GM12878 (cell line): ENCODE measurements around the gene CYP2A6. TPM values are rescaled to one million over a fixed set of nuclear protein-coding genes. Genes with fewer than 3 reads are reported as not detected.
"Not testable (repeated sequence)": the region's sequence is repeated elsewhere in the genome, so short reads cannot be mapped to it uniquely, and the experiment has no call there.

Source experiments
- ATAC-seq: fragments of 200-7000 bp; cut with Tn5 transposase; 3 replicates; pipeline ENCODE4 v1.9.1; 2020; ENCODE audit warnings: mild to moderate bottlenecking, moderate library complexity
- BruUV-seq: library from RNA; stranded (reverse); fragments of 400-500 nt; replicated peaks from 2 replicates; lab custom pipeline; 2021; lab: Mats Ljungman, UMichigan
- CTCF ChIA-PET: fragments of 300-600 bp; sonication (Branson Sonifier 250); formaldehyde crosslinking; extraction: SDS; loops from one replicate; lab custom pipeline; 2021; ENCODE audit warnings: inconsistent platforms; lab: Yijun Ruan, JAX
- POLR2A ChIA-PET: fragments of 350-600 bp; formaldehyde crosslinking; extraction: SDS; loops from one replicate; lab custom pipeline; 2021; ENCODE audit warnings: inconsistent platforms; lab: Charles Lee
- RAD21 ChIA-PET: fragments of 300-600 bp; sonication (Branson Sonifier 250); formaldehyde crosslinking; loops from one replicate; lab custom pipeline; 2023; ENCODE audit warnings: antibody characterized with exemption; ENCODE audit not compliant: unreplicated experiment; lab: Charles Lee
- SMC1A ChIA-PET: fragments of 300-600 bp; sonication (Branson Sonifier 250); formaldehyde crosslinking; loops from one replicate; lab custom pipeline; 2023; ENCODE audit not compliant: unreplicated experiment, uncharacterized antibody; lab: Charles Lee
- DNase-seq: peaks from one replicate; pipeline ENCODE4 v3.0.0-alpha.2; 2011; ENCODE audit warnings: low read depth, low spot score
- FAIRE-seq: peaks from 3 replicates; lab custom pipeline; 2011; peaks lifted over from hg19 to GRCh38; lab: Jason Lieb, UNC
- H2AFZ ChIP-seq: 2 replicates; pipeline ENCODE4 v1.6.0; 2011; ENCODE audit warnings: low read depth, low read length, control low read depth; ENCODE audit not compliant: control insufficient read depth
- H3K27ac ChIP-seq: 2 replicates; pipeline ENCODE4 v1.5.1; 2011; ENCODE audit warnings: control low read depth; ENCODE audit not compliant: control insufficient read depth, insufficient read depth
- H3K27me3 ChIP-seq, 2 experiments: replicated peaks in 1 of 2; 2 replicates each; pipeline versions ENCODE4 v1.6.0 to v1.6.1; 2011; ENCODE audit warnings: low read length in 1 of 2; ENCODE audit not compliant: control insufficient read depth in 2 of 2, insufficient read depth in 2 of 2
- H3K36me3 ChIP-seq, 2 experiments: 2 replicates each; pipeline ENCODE4 v1.5.1; 2011; ENCODE audit warnings: low read length in 1 of 2; ENCODE audit not compliant: control insufficient read depth in 2 of 2, insufficient read depth in 2 of 2
- H3K4me1 ChIP-seq: 2 replicates; pipeline ENCODE4 v1.6.1; 2011; ENCODE audit warnings: mild to moderate bottlenecking, low read length, moderate library complexity, mixed read lengths; ENCODE audit not compliant: control insufficient read depth, insufficient read depth
- H3K4me2 ChIP-seq: 2 replicates; pipeline ENCODE4 v1.6.0; 2011; ENCODE audit warnings: control low read depth; ENCODE audit not compliant: control insufficient read depth, insufficient read depth
- H3K4me3 ChIP-seq: fragments of 200-600 bp; sonication (generic); 2 replicates; pipeline ENCODE4 v1.5.1; 2016
- H3K79me2 ChIP-seq: 2 replicates; pipeline ENCODE4 v1.6.0; 2011; ENCODE audit warnings: low read length; ENCODE audit not compliant: control insufficient read depth, insufficient read depth
- H3K9ac ChIP-seq: 2 replicates; pipeline ENCODE4 v1.8.0; 2011; ENCODE audit warnings: low read length, control low read depth, mixed read lengths; ENCODE audit not compliant: control insufficient read depth, insufficient read depth
- H3K9me3 ChIP-seq: replicated peaks from 3 replicates; pipeline ENCODE4 v1.5.1; 2011; ENCODE audit warnings: mild to moderate bottlenecking, low read length; ENCODE audit not compliant: control insufficient read depth, insufficient read depth
- H4K20me1 ChIP-seq: 2 replicates; pipeline ENCODE4 v1.6.0; 2011; ENCODE audit not compliant: control insufficient read depth, insufficient read depth
- CTCF ChIP-seq, 3 experiments: IDR thresholded peaks in 2 of 3; conservative IDR thresholded peaks in 1 of 3; 2 replicates each; pipeline ENCODE4 v1.5.1; 2011; ENCODE audit warnings: low read depth in 3 of 3, low read length in 3 of 3, mild to moderate bottlenecking in 3 of 3, control low read depth in 2 of 3, moderate library complexity in 2 of 3, inconsistent platforms in 1 of 3, mixed read lengths in 1 of 3; ENCODE audit not compliant: control insufficient read depth in 2 of 3, insufficient read depth in 1 of 3; ENCODE audit errors: extremely low read depth in 1 of 3
- FOXM1 ChIP-seq: IDR thresholded peaks from 2 replicates; pipeline ENCODE4 v1.6.1; 2012; ENCODE audit warnings: low read depth, mild to moderate bottlenecking, inconsistent platforms, low read length, moderate library complexity
- MTA3 ChIP-seq: IDR thresholded peaks from 2 replicates; pipeline ENCODE4 v1.6.1; 2012; ENCODE audit warnings: low read length, inconsistent platforms, borderline replicate concordance
- RAD21 ChIP-seq: IDR thresholded peaks from 2 replicates; pipeline ENCODE4 v1.6.1; 2011; ENCODE audit warnings: mild to moderate bottlenecking, low read depth, low read length, moderate library complexity; ENCODE audit not compliant: insufficient read depth
- RUNX3 ChIP-seq: IDR thresholded peaks from 2 replicates; pipeline ENCODE4 v1.6.1; 2012; ENCODE audit warnings: low read length, inconsistent platforms
- SMARCA5 ChIP-seq: fragments of 450-650 bp; IDR thresholded peaks from 2 replicates; pipeline ENCODE4 v1.6.1; 2017; ENCODE audit warnings: mild to moderate bottlenecking
- SMC3 ChIP-seq: IDR thresholded peaks from 2 replicates; pipeline ENCODE4 v1.6.1; 2011; ENCODE audit warnings: low read length, improper control_type of control experiment, borderline replicate concordance
- WGBS: methylation state at CpG from one replicate; pipeline ENCODE4 v1.1.6; 2016; ENCODE audit warnings: low lambda C conversion rate; ENCODE audit not compliant: insufficient replicate concordance, insufficient coverage; ENCODE audit errors: missing lambda C conversion rate; 5-methylcytosine and 5-hydroxymethylcytosine counted together
- in situ Hi-C: fragments of 300-500 bp; cut with MboI; formaldehyde crosslinking; loops from 9 replicates; pipeline ENCODE4 v1.14.3; 2018; ENCODE audit warnings: mixed read lengths
- intact Hi-C: fragments of 100-400 bp; cut with micrococcal nuclease; formaldehyde crosslinking; loops from one replicate; pipeline ENCODE4 v1.14.2; 2022; ENCODE audit not compliant: unreplicated experiment
- polyA plus RNA-seq, 11 experiments: library from polyadenylated mRNA; depleted of rRNA in 4 of 11; unstranded in 6 of 11; stranded (reverse) in 5 of 11; fragments of >200 nt; fragmentation: Nextera tagmentation in 4 of 11; fragmentation: Illumina TruSeq in 1 of 11; extraction: Ambion mirVana in 4 of 11; extraction: Trizol in 1 of 11; gene quantifications; 1 replicate in 1 of 11; 2 replicates in 10 of 11; pipeline versions ENCODE4 v1.2.1 to v1.2.3, GENCODE V29; 2011 to 2016; ENCODE audit warnings: inconsistent platforms in 2 of 11, missing spikeins in 2 of 11, low read depth in 1 of 11
- total RNA-seq, 4 experiments: library from RNA; depleted of rRNA in 3 of 4; stranded (reverse); fragments of >200 nt in 3 of 4; fragmentation: Illumina TruSeq in 1 of 4; extraction: Trizol in 1 of 4; gene quantifications; 2 replicates each; pipeline versions ENCODE4 v1.2.1 to v1.2.3, GENCODE V29; 2013 to 2021

Gene CYP2A6
- total and polyA plus RNA-seq, 10 of the 15 experiments (the other 5 are each of a cell fraction or from before 2014, with no cell fraction given): 0.97 TPM; not detected in 9

GRCh38 chr19:40822161-40822560, 28.1 kb downstream of the CYP2A6 start (continued):
- TF ChIP-seq MTA3 (no peak), SMARCA5 (no peak)
- TF ChIP-seq, all 136 proteins: peak for 0

GRCh38 chr19:40819479-40820234, 30.6 kb downstream of the CYP2A6 start:
- peak; percentile 55 to 70 (median 58); a peak in 5 of 6 replicates for TF ChIP-seq CTCF (IDR thresholded peaks at IDR 0.05 in 2 of 3, conservative IDR thresholded peaks at IDR 0.05 in 1 of 3; ENCODE audit: control insufficient read depth in 2 of 3, extremely low read depth in 1 of 3, insufficient read depth in 1 of 3, low read depth in 3 of 3, low read length in 3 of 3)
- peak; percentile 23; the same call in 1 of the 2 replicates for TF ChIP-seq RUNX3
- TF ChIP-seq SMC3: peak; percentile 73
- peak; percentile 69 for TF ChIP-seq RAD21
- TF ChIP-seq FOXM1: 0 out of 2 replicates have a peak, but pooled peaks have one; percentile 24
- not testable (repeated sequence) for H4K20me1 ChIP-seq, H3K4me2 ChIP-seq, H3K79me2 ChIP-seq, H3K27me3 ChIP-seq, DNase-seq, H3K36me3 ChIP-seq, H3K4me3 ChIP-seq, H3K9me3 ChIP-seq, H3K9ac ChIP-seq, H3K27ac ChIP-seq, FAIRE-seq, H2AFZ ChIP-seq, BruUV-seq
- ChIA-PET CTCF (interaction anchor here (0.6 to 3.5 kb wide), 33 partner anchors 12 to 270 kb away, joined by 3 to 76 read pairs (median 4); partner anchors contain the start of genes ACTMAP, EGLN2, NUMBL and RAB4B), SMC1A (interaction anchor here (0.7 to 3.2 kb wide), 13 partner anchors 9 to 828 kb away, joined by 3 to 56 read pairs (median 5); partner anchors contain the start of genes ACTMAP, COQ8B, ITPKC and NUMBL), POLR2A (interaction anchor here (1.0 to 2.9 kb wide), 2 partner anchors 41 to 67 kb away, joined by 4 to 11 read pairs; partner anchors contain the start of gene RAB4B), RAD21 (interaction anchor here (0.5 to 2.8 kb wide), 14 partner anchors 13 to 588 kb away, joined by 3 to 46 read pairs (median 4); partner anchors contain the start of genes EGLN2 and RAB4B)
- intact Hi-C loops (loop anchor here (1.0 kb wide), 1 partner anchor 157 kb away; no protein-coding TSS in a partner anchor), in situ Hi-C loops (loop anchor here (5.0 kb wide), 1 partner anchor 162 kb away; no protein-coding TSS in a partner anchor)
- WGBS: 33% methylated on average over 6 of the region's 6 CpGs
- peak; percentile 43 for ATAC-seq
- peaks cover 11% of the 10 kb centered on the region for H3K4me1 ChIP-seq
